BLaER1 treated with 17β-estradiol and CSF1 and Interleukin-3, amounts not matched to agents 10 nM and 100 nM (cell line): ENCODE measurements around the gene XPNPEP3.
"Not testable (repeated sequence)": the region's sequence is repeated elsewhere in the genome, so short reads cannot be mapped to it uniquely, and the experiment has no call there.

ENCODE experiments used
- H3K27ac ChIP-seq, 11 experiments: shearing (Covaris generic); formaldehyde crosslinking; 2 replicates each; pipeline ENCODE4 v1.8.1; 2022
- H3K27me3 ChIP-seq, 11 experiments: shearing (Covaris generic); formaldehyde crosslinking; 2 replicates each; pipeline ENCODE4 v1.8.1; 2022
- H3K36me3 ChIP-seq, 11 experiments: shearing (Covaris generic); formaldehyde crosslinking; 2 replicates each; pipeline ENCODE4 v1.8.1; 2022
- H3K4me1 ChIP-seq, 10 experiments: shearing (Covaris generic); formaldehyde crosslinking; 2 replicates each; pipeline ENCODE4 v1.8.1; 2022
- H3K4me2 ChIP-seq, 11 experiments: shearing (Covaris generic); formaldehyde crosslinking; 2 replicates each; pipeline ENCODE4 v1.8.1; 2022
- H3K4me3 ChIP-seq, 10 experiments: shearing (Covaris generic); formaldehyde crosslinking; 2 replicates each; pipeline ENCODE4 v1.8.1; 2022
- H3K9ac ChIP-seq, 11 experiments: shearing (Covaris generic); formaldehyde crosslinking; 2 replicates each; pipeline ENCODE4 v1.8.1; 2022
- H3K9me3 ChIP-seq, 11 experiments: shearing (Covaris generic); formaldehyde crosslinking; replicated peaks in 1 of 11; 2 replicates each; pipeline ENCODE4 v1.8.1; 2022
- H4K20me1 ChIP-seq, 11 experiments: shearing (Covaris generic); formaldehyde crosslinking; 2 replicates each; pipeline ENCODE4 v1.8.1; 2022
- Cebpa-rat ChIP-seq, 11 experiments: shearing (Covaris generic); IDR thresholded peaks; 2 replicates each; pipeline ENCODE4 v1.8.1; 2022

Gene XPNPEP3

DNA sequence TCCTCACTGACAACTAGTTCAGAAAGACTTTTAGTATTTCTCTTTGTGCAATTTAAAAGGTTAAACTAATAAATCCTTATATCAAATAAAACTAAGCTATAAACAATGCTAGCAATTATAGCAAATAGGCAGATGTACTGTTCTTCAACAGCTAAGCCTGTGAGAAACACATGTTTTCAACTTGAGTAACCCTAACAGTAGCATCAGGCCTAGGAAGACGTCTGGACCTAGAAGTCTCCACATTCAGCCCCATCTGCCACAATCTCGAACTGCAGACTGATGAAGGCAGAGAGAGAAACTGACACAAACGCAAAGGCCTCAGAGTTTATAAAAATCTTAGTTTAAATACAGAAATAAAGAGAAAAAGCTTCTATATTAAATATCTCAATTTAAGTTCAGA lies 3.0 kb upstream of the XPNPEP3 start:
- no peak for TF ChIP-seq Cebpa-rat (IDR thresholded peaks at IDR 0.05)
- peak overlapping the region; percentile 39 to 97 (median 92); a peak in 18 of 22 replicates for H3K9ac ChIP-seq
- no peaks in the 10 kb centered on the region for H3K27me3 ChIP-seq
- peak overlapping the region in 4 of 11 experiments; percentile 17 to 98 (median 94); a peak in 6 of 22 replicates for H3K27ac ChIP-seq
- H3K36me3 ChIP-seq, result peaks cover 23 to 60% (median 48%) of the 10 kb centered on the region in 11 experiments
- peaks cover 36 to 51% (median 43%) of the 10 kb centered on the region in 10 experiments for H3K4me1 ChIP-seq
- H4K20me1 ChIP-seq, result peaks cover 46 to 68% (median 65%) of the 10 kb centered on the region in 11 experiments
- H3K4me3 ChIP-seq, result peak overlapping the region in 8 of 10 experiments; percentile 7 to 97 (median 92); a peak in 9 of 20 replicates
- H3K4me2 ChIP-seq, result peak overlapping the region; percentile 88 to 99 (median 93); a peak in 21 of 22 replicates
- no peaks in the 10 kb centered on the region for H3K9me3 ChIP-seq

DNA sequence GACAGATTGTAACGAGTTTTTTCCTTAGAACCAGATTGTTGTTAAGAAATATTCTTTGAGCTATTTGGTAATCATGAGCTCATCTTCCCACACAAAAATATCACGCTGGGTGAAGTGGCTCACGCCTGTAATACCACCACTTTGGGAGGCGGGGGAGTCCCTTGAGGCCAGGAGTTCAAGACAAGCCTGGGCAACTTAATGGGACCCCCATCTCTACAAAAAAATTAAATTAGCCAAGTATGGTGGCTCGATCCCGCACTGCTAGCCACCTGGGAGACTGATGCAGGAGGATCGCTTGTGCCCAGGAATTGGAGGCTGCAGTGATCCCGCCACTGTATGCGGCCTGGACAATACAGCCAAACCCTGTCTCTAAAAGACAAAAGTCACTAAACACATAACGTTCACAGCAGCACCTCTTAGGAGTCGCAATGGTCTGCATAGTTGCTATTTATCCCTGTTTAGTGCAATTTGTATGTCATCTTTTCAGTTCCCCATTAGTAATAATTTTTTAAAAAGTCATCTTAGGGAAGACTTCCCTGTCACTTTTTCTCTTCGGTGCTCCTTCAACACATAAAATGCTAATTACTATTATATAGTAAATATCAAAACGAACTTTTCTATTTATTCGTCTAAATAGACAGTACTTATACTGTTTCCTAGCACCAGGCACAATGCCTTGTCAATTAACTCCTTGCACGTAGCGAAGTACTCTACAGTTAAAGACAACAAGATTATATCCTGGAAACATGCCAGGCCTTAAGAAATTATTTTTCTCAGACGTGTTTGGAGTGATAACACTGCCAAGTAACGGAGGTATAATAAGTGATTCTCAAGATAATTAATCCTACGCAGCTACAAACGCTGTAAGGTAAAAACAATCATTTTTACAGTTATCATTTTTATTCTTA lies 1.6 kb upstream of the XPNPEP3 start:
- Histone ChIP-seq H3K36me3 (peaks cover 9 to 54% (median 39%) of the 10 kb centered on the region in 11 experiments), H3K9ac (peak overlapping the region; percentile 85 to 97 (median 93)), H4K20me1 (peaks cover 42 to 54% (median 53%) of the 10 kb centered on the region in 11 experiments), H3K9me3 (no peaks in the 10 kb centered on the region), H3K27me3 (no peaks in the 10 kb centered on the region), H3K27ac (peak overlapping the region; percentile 91 to 98 (median 96)), H3K4me1 (peaks cover 38 to 55% (median 45%) of the 10 kb centered on the region in 10 experiments), H3K4me2 (peak overlapping the region; percentile 88 to 99 (median 93)), H3K4me3 (peak overlapping the region; percentile 83 to 97 (median 92))
- TF ChIP-seq Cebpa-rat (IDR thresholded peaks at IDR 0.05), result no peak

- Histone ChIP-seq H3K4me3 (peak overlapping the region; percentile 83 to 97 (median 92)), H3K36me3 (peaks cover 9 to 54% (median 36%) of the 10 kb centered on the region in 11 experiments; a peak in 20 of 22 replicates), H3K27ac (peak overlapping the region; percentile 91 to 98 (median 96)), H4K20me1 (peaks cover 39 to 48% (median 46%) of the 10 kb centered on the region in 11 experiments), H3K9ac (peak overlapping the region; percentile 85 to 97 (median 93)), H3K4me2 (peak overlapping the region; percentile 88 to 99 (median 93)), H3K27me3 (no peaks in the 10 kb centered on the region), H3K9me3 (no peaks in the 10 kb centered on the region), H3K4me1 (peaks cover 38 to 55% (median 45%) of the 10 kb centered on the region in 10 experiments)
- TF ChIP-seq Cebpa-rat (IDR thresholded peaks at IDR 0.05), result no peak
Observed at GRCh38 chr22:40855979-40856512, 902 bp upstream of the XPNPEP3 start.

GRCh38 chr22:40857309-40857855 lies 434 bp downstream of the XPNPEP3 start:
- H4K20me1 ChIP-seq, result peaks cover 27 to 40% (median 32%) of the 10 kb centered on the region in 11 experiments; a peak in 20 of 22 replicates
- H3K4me2 ChIP-seq, result peak overlapping the region; percentile 79 to 96 (median 93)
- H3K27ac ChIP-seq, result peak overlapping the region; percentile 91 to 98 (median 96)

GRCh38 chr22:40862013-40862412 lies 5.1 kb downstream of the XPNPEP3 start, which contains the start of gene DNAJB7:
TSS of gene DNAJB7 (minus strand) at chr22:40862113. CDS start at chr22:40861994, 119 bp downstream.
- TF ChIP-seq Cebpa-rat (IDR thresholded peaks at IDR 0.05), result no peak

More at GRCh38 chr22:40857309-40857855, 434 bp downstream of the XPNPEP3 start:
- peak overlapping the region; percentile 85 to 97 (median 93) for H3K9ac ChIP-seq
- peaks cover 38 to 58% (median 45%) of the 10 kb centered on the region in 10 experiments for H3K4me1 ChIP-seq
- 0 out of 22 replicates have a peak, but pooled peaks of 2 of the 11 experiments have one; percentile 18 to 24 for TF ChIP-seq Cebpa-rat (IDR thresholded peaks at IDR 0.05)
- no peaks in the 10 kb centered on the region for H3K27me3 ChIP-seq
- H3K4me3 ChIP-seq, result peak overlapping the region; percentile 83 to 97 (median 92)
- H3K36me3 ChIP-seq, result peaks cover 15 to 54% (median 36%) of the 10 kb centered on the region in 11 experiments; a peak in 19 of 22 replicates
- H3K9me3 ChIP-seq, result no peaks in the 10 kb centered on the region

DNA sequence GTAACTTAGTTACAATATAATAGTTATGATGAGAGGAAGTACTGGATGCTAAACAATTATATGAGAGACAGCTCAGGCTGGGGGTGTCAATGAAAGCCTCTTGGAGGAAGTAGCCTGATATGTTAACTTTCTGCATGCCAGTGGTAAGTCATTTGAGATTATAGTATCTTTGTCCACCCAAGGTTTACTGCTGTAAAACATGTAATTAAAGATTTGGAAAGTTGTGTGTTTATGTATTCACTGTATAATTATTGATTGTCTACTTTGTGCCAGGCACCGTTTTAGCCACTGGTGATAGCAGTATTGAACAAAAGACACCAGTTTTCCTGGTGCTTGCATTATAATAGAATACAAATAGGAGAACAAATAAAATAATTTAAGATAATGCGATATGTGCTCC lies 5.6 kb downstream of the XPNPEP3 start:
- Histone ChIP-seq H3K27me3 (no peaks in the 10 kb centered on the region), H3K9ac (no peak overlapping the region), H3K27ac (peak overlapping the region in 1 of 11 experiments; percentile 36; a peak in 1 of 22 replicates), H3K4me2 (peak overlapping the region in 3 of 11 experiments; percentile 77 to 84 (median 82); a peak in 4 of 22 replicates), H3K9me3 (no peaks in the 10 kb centered on the region), H3K36me3 (peaks cover 15 to 44% (median 26%) of the 10 kb centered on the region in 11 experiments; a peak in 18 of 22 replicates), H4K20me1 (peaks cover 0 to 18% (median 4%) of the 10 kb centered on the region in 11 experiments; a peak in 3 of 22 replicates), H3K4me1 (peaks cover 18 to 53% (median 30%) of the 10 kb centered on the region in 10 experiments), H3K4me3 (no peak overlapping the region)
- no peak for TF ChIP-seq Cebpa-rat (IDR thresholded peaks at IDR 0.05)

More at GRCh38 chr22:40862013-40862412, 5.1 kb downstream of the XPNPEP3 start, which contains the start of gene DNAJB7:
- Histone ChIP-seq H3K27me3 (no peaks in the 10 kb centered on the region), H3K27ac (peak within 1 kb of the TSS in 1 of 11 experiments; percentile 36; a peak in 1 of 22 replicates), H3K9me3 (no peaks in the 10 kb centered on the region), H3K9ac (no peak within 1 kb of the TSS), H3K36me3 (peaks cover 15 to 44% (median 26%) of the 10 kb centered on the region in 11 experiments; a peak in 18 of 22 replicates), H3K4me1 (peaks cover 18 to 54% (median 30%) of the 10 kb centered on the region in 10 experiments), H3K4me2 (peak within 1 kb of the TSS in 3 of 11 experiments; percentile 77 to 84 (median 82); a peak in 6 of 22 replicates), H3K4me3 (no peak within 1 kb of the TSS), H4K20me1 (peaks cover 0 to 18% (median 4%) of the 10 kb centered on the region in 11 experiments; a peak in 3 of 22 replicates)

DNA sequence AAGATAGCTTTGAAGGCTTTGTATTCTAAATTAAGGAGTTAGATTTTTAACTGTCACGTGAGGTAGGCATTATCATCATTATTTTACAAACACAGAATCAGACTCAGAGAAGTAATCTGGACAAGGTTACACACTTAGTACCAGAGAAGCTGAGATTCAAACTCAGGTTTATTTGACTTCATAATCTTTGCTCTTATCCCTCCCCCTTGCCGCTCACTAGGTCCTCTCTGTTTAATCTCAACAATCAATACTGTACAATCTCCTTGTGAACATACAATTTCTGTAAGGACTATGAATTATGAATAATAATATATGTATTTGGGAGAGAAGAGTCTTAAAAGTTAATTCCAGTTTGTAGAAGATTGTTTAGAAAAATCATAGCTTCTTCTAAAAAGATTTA lies 10.2 kb downstream of the XPNPEP3 start:
- Histone ChIP-seq H3K4me3 (no peak overlapping the region), H4K20me1 (peaks cover 0 to 18% (median 4%) of the 10 kb centered on the region in 11 experiments; a peak in 3 of 22 replicates), H3K9me3 (no peaks in the 10 kb centered on the region), H3K27ac (no peak overlapping the region), H3K27me3 (no peaks in the 10 kb centered on the region), H3K4me2 (no peak overlapping the region), H3K4me1 (peaks cover 7 to 29% (median 13%) of the 10 kb centered on the region in 10 experiments; a peak in 19 of 20 replicates), H3K36me3 (peaks cover 19 to 49% (median 29%) of the 10 kb centered on the region in 11 experiments), H3K9ac (no peak overlapping the region)
- TF ChIP-seq Cebpa-rat (IDR thresholded peaks at IDR 0.05), result no peak

DNA sequence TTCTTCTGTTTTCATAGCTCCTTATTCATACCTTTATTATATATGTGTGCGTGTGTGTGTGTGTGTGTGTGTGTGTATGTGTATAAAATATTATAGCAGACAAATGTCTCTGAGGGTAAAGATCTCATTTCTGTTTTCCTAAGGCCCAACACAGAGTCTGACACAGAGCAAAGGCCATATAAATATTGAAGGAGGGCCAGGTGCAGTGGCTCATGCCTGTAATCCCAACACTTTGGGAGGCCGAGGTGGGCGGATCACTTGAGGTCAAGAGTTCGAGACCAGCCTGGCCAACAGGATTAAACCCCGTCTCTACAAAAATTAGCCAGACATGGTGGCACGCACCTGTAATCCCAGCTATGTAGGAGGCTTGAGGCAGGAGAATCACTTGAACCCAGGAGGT lies 11.4 kb downstream of the XPNPEP3 start:
- not testable (repeated sequence) for H3K4me2 ChIP-seq, H3K27me3 ChIP-seq, H3K9me3 ChIP-seq, H3K27ac ChIP-seq, H3K4me3 ChIP-seq, H3K9ac ChIP-seq
- peaks cover 0 to 14% (median 4%) of the 10 kb centered on the region in 11 experiments; a peak in 2 of 22 replicates for H4K20me1 ChIP-seq
- peaks cover 7 to 16% (median 12%) of the 10 kb centered on the region in 10 experiments; a peak in 19 of 20 replicates for H3K4me1 ChIP-seq
- H3K36me3 ChIP-seq, result peaks cover 20 to 48% (median 36%) of the 10 kb centered on the region in 11 experiments
